ENCODE measurements around the gene SFXN3. TPM values are rescaled to one million over a fixed set of nuclear protein-coding genes. Genes with fewer than 3 reads are reported as not detected.
"Not testable (repeated sequence)": the region's sequence is repeated elsewhere in the genome, so short reads cannot be mapped to it uniquely, and the experiment has no call there.

SFXN3 gene
- total RNA-seq, 2 donors from 2014 or later = 14.7 to 22.0 TPM

- intact Hi-C loops (cut with DNase I, micrococcal nuclease) = no loop called here
- DNase-seq = no peak
- no peak for ATAC-seq
Observed at GRCh38 chr10:101028446-101029337, 2.3 kb upstream of the SFXN3 start.

GRCh38 chr10:101029520-101030295 lies 1.3 kb upstream of the SFXN3 start:
- DNase-seq (no peak), ATAC-seq (no peak)
- intact Hi-C loops (cut with DNase I, micrococcal nuclease) = no loop called here

GRCh38 chr10:101030496-101031127 lies 422 bp upstream of the SFXN3 start:
- no peak for DNase-seq
- intact Hi-C loops (cut with DNase I, micrococcal nuclease) = no loop called here
- ATAC-seq = no peak

DNA sequence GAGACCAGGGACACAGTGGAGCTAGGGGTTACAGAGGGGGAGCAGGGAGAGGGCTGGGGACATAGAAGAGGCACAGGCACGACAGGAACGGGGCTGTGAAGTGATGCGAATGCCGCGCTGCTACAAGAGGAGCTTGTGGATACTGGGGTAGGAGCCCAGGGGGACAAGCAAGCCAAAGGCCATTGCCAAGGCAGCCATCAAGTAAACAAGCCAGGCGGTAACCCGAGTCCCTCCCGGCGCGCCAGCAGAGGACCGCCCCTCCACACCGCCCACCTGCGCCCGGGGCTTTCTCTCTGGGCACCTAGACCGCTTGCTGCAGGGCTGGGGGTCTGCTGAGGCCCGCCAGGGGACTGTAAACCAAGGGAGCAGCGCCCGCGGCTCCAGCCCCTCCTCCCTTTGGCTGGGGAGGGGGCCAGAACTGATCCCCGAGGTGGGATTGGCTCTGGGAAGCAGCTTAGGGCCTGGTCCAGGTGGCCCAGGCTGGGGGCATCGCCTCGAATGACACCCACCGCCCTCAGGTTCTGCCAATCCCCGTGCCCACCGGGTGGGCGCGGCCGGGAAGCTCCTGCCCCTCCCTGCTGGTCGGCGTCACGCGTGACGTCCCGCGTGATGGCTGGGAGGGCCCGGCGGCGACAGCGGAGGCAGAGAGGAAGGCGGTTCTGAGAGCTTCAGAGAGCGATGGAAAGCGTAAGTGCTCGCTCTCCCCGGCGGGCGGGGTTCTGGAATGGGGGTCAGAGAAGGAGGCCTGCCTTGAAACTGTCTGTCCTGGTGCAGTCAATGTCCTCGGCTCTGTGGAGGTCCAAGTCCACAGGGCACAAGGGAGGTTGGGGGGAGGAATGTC lies 982 bp downstream of the SFXN3 start:
- ATAC-seq (peak; percentile 56), DNase-seq (peak; percentile 79 to 86)
- intact Hi-C loops (cut with DNase I, micrococcal nuclease) = no loop called here

GRCh38 chr10:101032637-101033224 lies 1.7 kb downstream of the SFXN3 start:
- intact Hi-C loops (cut with DNase I, micrococcal nuclease) = no loop called here
- ATAC-seq (no peak), DNase-seq (no peak)

DNA sequence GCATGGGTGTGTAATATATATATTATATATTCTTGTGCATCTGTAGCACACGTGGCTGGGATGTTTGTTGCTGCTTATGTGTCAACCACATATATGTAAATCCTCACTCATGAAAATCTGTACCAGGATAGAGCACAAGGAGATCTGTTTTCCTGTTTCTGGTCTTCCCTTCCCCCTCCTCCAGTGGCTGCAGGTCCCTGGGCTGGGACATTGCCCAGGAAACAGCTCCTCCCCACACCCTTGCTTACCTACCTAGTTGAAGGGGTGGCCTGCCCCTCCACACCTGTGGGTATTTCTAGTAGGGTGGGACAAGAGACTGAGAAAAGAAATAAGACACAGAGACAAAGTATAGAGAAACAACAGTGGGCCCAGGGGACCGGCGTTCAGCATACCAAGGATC lies 2.2 kb downstream of the SFXN3 start:
- DNase-seq (no peak), ATAC-seq (no peak)
- intact Hi-C loops (cut with DNase I, micrococcal nuclease) = no loop called here

- ATAC-seq; DNase-seq; intact Hi-C loops (cut with DNase I, micrococcal nuclease): not testable (repeated sequence)
Observed at GRCh38 chr10:101034404-101034803, 3.4 kb downstream of the SFXN3 start.

DNA sequence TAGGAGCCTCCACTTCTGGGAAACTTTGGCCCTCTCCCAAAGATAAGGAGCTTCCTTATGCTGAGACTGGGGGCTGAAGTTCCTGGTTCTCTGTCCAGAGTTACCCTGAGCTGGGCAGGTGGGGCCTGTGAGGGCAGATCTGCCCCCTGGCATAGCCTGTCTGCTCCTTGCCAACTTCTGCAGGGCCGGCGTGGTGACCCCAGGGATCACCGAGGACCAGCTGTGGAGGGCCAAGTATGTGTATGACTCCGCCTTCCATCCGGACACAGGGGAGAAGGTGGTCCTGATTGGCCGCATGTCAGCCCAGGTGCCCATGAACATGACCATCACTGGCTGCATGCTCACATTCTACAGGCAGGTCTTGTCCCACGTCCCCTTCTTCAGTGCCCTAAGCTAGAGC lies 4.3 kb downstream of the SFXN3 start:
- DNase-seq (no peak), ATAC-seq (no peak)
- intact Hi-C loops (cut with DNase I, micrococcal nuclease) = no loop called here

DNA sequence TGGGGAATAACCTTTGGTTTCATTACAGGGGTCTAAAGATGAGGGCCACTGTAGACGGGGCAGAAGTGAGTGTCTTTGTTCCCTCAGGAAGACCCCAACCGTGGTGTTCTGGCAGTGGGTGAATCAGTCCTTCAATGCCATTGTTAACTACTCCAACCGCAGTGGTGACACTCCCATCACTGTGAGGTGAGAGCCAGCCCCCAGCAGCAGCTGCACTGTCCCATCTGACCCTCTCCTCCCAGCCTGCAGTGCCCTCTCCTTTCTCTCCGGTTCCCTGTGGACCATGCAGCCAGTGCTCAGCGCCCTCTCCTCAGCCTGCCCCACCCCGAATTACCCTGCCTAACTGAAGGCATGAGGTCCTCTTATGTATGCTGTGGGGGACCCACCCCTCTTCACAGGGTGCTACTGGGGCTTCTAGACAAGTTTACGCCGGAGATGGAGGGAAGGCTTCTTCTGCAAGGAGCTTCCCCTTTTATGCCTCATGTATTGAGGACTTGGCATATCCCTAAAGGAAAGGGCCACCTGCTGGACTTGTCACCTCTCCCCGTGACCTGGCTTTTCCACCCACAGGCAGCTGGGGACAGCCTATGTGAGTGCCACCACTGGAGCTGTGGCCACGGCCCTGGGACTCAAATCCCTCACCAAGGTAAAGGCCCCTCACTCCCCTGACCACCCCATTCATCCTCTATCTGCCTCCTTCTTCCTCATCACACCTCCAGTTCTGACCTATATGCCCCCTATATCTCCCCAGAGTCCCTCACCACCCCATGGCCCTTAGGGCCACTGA lies 5.1 kb downstream of the SFXN3 start:
- no peak for DNase-seq
- intact Hi-C loops (cut with DNase I, micrococcal nuclease) = no loop called here
- no peak for ATAC-seq

DNA sequence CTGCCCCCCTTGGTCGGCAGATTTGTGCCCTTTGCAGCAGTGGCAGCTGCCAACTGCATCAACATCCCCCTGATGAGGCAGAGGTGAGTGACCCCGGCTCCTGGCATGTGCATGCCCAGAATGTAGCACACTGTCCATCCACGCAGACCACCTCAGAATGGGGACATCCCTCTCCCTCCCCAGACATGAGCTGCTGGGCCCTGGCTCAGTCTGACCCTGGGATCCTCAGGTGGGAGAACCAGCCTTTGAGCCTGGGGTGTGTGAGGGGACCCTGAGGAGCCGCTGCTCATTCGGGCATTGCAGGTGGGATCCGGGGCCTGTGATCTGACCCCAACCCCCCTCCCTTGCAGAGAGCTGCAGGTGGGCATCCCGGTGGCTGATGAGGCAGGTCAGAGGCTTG lies 5.7 kb downstream of the SFXN3 start:
- intact Hi-C loops (cut with DNase I, micrococcal nuclease) = no loop called here
- no peak for DNase-seq
- no peak for ATAC-seq

DNA sequence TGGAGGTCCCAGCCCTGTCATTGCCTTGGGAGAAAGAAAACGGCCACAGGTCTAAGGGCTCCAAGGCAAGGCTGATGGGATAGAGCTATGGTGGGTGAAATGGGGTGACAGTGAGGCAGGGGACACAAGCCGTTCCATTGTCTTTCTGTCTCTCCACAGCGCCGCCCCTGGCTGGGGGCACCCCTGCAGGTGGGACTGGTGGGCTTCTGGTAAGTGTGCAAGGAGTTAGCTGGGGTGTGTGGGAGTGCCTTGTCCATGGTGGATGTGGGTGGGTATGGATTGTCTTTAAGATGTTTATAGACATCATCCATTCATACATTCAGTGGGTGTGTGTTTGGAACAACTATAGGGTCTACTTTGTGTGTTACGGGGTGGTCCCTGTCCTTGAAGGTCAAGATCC lies 7.5 kb downstream of the SFXN3 start:
- DNase-seq (no peak), ATAC-seq (no peak)
- intact Hi-C loops (cut with DNase I, micrococcal nuclease) = no loop called here

GRCh38 chr10:101040061-101040460 lies 9.0 kb downstream of the SFXN3 start:
- ATAC-seq = no peak
- intact Hi-C loops (cut with DNase I, micrococcal nuclease) = no loop called here

DNA sequence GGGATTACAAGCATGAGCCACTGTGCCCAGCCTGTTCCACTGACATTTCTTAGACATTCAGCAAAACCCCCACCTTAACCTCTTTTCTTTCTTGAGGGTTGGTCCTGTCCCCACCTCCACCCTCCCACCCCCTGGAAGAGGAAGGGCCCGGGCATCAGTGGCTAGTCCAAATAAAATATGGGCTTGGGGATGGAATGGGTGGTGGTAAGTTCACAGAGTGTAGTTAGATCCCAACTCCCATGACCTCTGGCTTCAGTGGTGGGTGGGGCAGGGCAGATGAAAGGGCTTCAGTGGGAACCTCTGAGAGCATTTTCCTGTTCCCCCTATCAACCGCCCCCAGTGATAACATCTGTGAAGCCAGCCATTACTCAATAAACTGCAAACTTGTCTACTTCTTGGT lies 9.8 kb downstream of the SFXN3 start:
- ATAC-seq = no peak
- no peak for DNase-seq
- intact Hi-C loops (cut with DNase I, micrococcal nuclease) = no loop called here

More at GRCh38 chr10:101040061-101040460, 9.0 kb downstream of the SFXN3 start:
- no peak for DNase-seq

DNA sequence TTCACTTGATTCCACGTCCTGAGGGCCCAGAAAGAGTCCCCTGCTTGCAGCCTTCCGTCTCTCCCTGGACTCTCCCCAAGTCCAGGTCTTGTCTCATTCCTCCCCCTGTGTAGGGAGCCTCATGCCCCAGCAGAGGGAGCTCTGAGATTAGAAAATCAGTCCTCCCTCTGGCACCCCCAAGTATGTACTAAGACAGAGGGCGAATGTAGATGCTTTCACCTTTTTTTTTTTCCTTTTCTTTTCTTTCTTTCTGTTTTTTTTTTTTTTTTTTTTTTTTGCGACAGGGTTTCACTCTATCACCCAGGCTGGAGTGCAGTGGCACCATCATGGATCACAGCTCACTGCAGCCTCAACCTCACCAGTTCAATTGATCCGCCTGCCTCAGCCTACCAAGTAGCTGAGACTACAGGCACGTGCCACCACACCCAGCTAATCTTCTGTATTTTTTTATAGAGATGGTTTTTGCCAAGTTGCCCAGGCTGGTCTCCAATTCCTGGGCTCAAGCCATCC lies 10.3 kb downstream of the SFXN3 start:
- ATAC-seq (peak; percentile 58), DNase-seq (peak; percentile 80)
- intact Hi-C loops (cut with DNase I, micrococcal nuclease) = no loop called here

DNA sequence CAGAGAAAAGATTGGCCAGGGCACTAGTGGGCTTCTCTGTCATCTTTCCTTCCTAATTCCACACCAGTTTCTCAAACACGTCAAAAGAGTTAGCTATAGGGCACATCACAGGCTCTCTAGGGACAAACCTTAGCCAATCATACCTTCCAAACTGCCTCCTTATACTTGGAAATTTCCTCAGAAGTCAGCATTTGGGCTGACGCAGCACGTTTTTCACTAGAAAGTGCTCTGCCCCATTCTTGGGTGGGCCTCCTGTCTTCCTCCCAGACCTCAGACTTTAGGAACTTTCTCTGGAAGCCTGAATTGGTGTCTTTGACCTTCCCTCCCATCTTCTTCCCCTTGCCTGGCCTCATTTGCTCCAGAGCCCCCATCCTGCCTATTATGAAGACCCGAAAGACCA lies 11.1 kb downstream of the SFXN3 start:
- no peak for ATAC-seq
- intact Hi-C loops (cut with DNase I, micrococcal nuclease) = no loop called here
- DNase-seq = no peak

GRCh38 chr10:101042667-101043362 lies 11.8 kb downstream of the SFXN3 start:
- DNase-seq = peak; percentile 99 to 100
- peak; percentile 91 for ATAC-seq
- intact Hi-C loops (cut with DNase I, micrococcal nuclease) = no loop called here

GRCh38 chr10:101043363-101043707 lies 12.3 kb downstream of the SFXN3 start:
- DNase-seq (no peak), ATAC-seq (peak; percentile 22)
- intact Hi-C loops (cut with DNase I, micrococcal nuclease) = no loop called here
